GM18498 (cell line): ENCODE measurements around the gene PSORS1C2.

Source experiments
- ATAC-seq: cut with Tn5 transposase; IDR thresholded peaks from one replicate; pipeline ENCODE4 v1.9.1; 2021; ENCODE audit warnings: mild to moderate bottlenecking, moderate library complexity; ENCODE audit not compliant: unreplicated experiment

Gene PSORS1C2

GRCh38 chr6:31143148-31143547 lies 4.3 kb upstream of the PSORS1C2 start:
- no peak for ATAC-seq

GRCh38 chr6:31142361-31142761 lies 3.5 kb upstream of the PSORS1C2 start:
- no peak for ATAC-seq

- no peak for ATAC-seq
These were observed 1.8 kb upstream of the PSORS1C2 start for GRCh38 chr6:31140643-31141042.

GRCh38 chr6:31139599-31139998 lies 733 bp upstream of the PSORS1C2 start:
- no peak for ATAC-seq

- ATAC-seq: no peak
These were observed 3.2 kb downstream of the PSORS1C2 start for GRCh38 chr6:31135710-31136109.

GRCh38 chr6:31132806-31133205 lies 6.1 kb downstream of the PSORS1C2 start:
- ATAC-seq: no peak

GRCh38 chr6:31131595-31131994 lies 7.3 kb downstream of the PSORS1C2 start:
- no peak for ATAC-seq

GRCh38 chr6:31130751-31131150 lies 8.1 kb downstream of the PSORS1C2 start:
- ATAC-seq: no peak

GRCh38 chr6:31129130-31129529 lies 9.7 kb downstream of the PSORS1C2 start:
- ATAC-seq: no peak

GRCh38 chr6:31128093-31128676 lies 10.7 kb downstream of the PSORS1C2 start:
- no peak for ATAC-seq

- ATAC-seq: no peak
These were observed 12.3 kb downstream of the PSORS1C2 start for GRCh38 chr6:31126396-31127175.

- no peak for ATAC-seq
These were observed 13.1 kb downstream of the PSORS1C2 start for GRCh38 chr6:31125586-31126363.

- ATAC-seq: no peak
These were observed 13.7 kb downstream of the PSORS1C2 start for GRCh38 chr6:31125162-31125561.

- no peak for ATAC-seq
These were observed 15.8 kb downstream of the PSORS1C2 start for GRCh38 chr6:31122791-31123706.

GRCh38 chr6:31121131-31121790 lies 17.6 kb downstream of the PSORS1C2 start:
- no peak for ATAC-seq

- no peak for ATAC-seq
These were observed 18.5 kb downstream of the PSORS1C2 start, which contains the start of gene CDSN for GRCh38 chr6:31120151-31120915. CDSN (minus strand) TSS chr6:31120446; CDS start chr6:31120419, 27 bp downstream.

- no peak for ATAC-seq
These were observed 20.7 kb downstream of the PSORS1C2 start for GRCh38 chr6:31118178-31118577.

- no peak for ATAC-seq
These were observed 22.0 kb downstream of the PSORS1C2 start for GRCh38 chr6:31116661-31117385.
